Measurements from ENCODE around the gene SEMA4F. TPM values are rescaled to one million over a fixed set of nuclear protein-coding genes. Genes with fewer than 3 reads are reported as not detected.

SEMA4F gene
- total RNA-seq: 2.3 and 2.4 TPM in 2 replicates

GRCh38 chr2:74653985-74654882, at the start of gene SEMA4F:
SEMA4F (plus strand) TSS chr2:74654247; CDS start chr2:74654377, 130 bp downstream.

GRCh38 chr2:74648009-74648443, 6.0 kb upstream of the SEMA4F start, which contains the start of gene M1AP:
M1AP (minus strand) TSS chr2:74648330; CDS start chr2:74640275, 8,055 bp downstream.

Other genes starting within 250 kb of the SEMA4F start
- 2.0 and 2.7 TPM in 2 replicates for gene C2orf81, start 232.6 kb upstream of the SEMA4F start, total RNA-seq
- 23.5 and 27.3 TPM in 2 replicates for gene WDR54, start 232.5 kb upstream of the SEMA4F start, total RNA-seq
- 11.8 and 15.3 TPM in 2 replicates for gene RTKN, start 212.3 kb upstream of the SEMA4F start, total RNA-seq
- gene INO80B, start 199.2 kb upstream of the SEMA4F start, total RNA-seq: 2.9 and 4.6 TPM in 2 replicates
- 53.0 and 54.5 TPM in 2 replicates for gene WBP1, start 195.8 kb upstream of the SEMA4F start, total RNA-seq
- 44.5 and 44.6 TPM in 2 replicates for gene MOGS, start 188.9 kb upstream of the SEMA4F start, total RNA-seq
- 10.3 and 40.7 TPM in 2 replicates for gene MRPL53, start 181.6 kb upstream of the SEMA4F start, total RNA-seq
- gene CCDC142, start 171.2 kb upstream of the SEMA4F start, total RNA-seq: 9.8 and 10.6 TPM in 2 replicates
- 15.4 and 15.5 TPM in 2 replicates for gene TTC31, start 171.2 kb upstream of the SEMA4F start, total RNA-seq
- 1.9 and 3.2 TPM in 2 replicates for gene LBX2, start 154.6 kb upstream of the SEMA4F start, total RNA-seq
- gene PCGF1, start 146.6 kb upstream of the SEMA4F start, total RNA-seq: 11.0 and 18.5 TPM in 2 replicates
- 0.35 TPM in 1 of 2 replicates, not detected in the other for gene TLX2, start 139.8 kb upstream of the SEMA4F start, total RNA-seq
- gene DQX1, start 128.0 kb upstream of the SEMA4F start, total RNA-seq: not detected in 2 replicates
- 65.5 and 72.1 TPM in 2 replicates for gene AUP1, start 124.5 kb upstream of the SEMA4F start, total RNA-seq
- 11.7 and 32.1 TPM in 2 replicates for gene HTRA2, start 124.3 kb upstream of the SEMA4F start, total RNA-seq
- 7.3 and 23.7 TPM in 2 replicates for gene LOXL3, start 100.3 kb upstream of the SEMA4F start, total RNA-seq
- 27.2 and 28.2 TPM in 2 replicates for gene DOK1, start 99.5 kb upstream of the SEMA4F start, total RNA-seq
- gene M1AP, start 5.9 kb upstream of the SEMA4F start, total RNA-seq: not detected in 2 replicates
- 12.6 and 40.0 TPM in 2 replicates for gene HK2, start 179.9 kb downstream of the SEMA4F start, total RNA-seq

Measured in pericardium fibroblast (primary cell).